ENCODE measurements around the gene CPNE1. TPM values are rescaled to one million over a fixed set of nuclear protein-coding genes. Genes with fewer than 3 reads are reported as not detected.

The CPNE1 gene
- total RNA-seq, 2 experiments from 2014 or later, result 261 to 281 TPM

DNA sequence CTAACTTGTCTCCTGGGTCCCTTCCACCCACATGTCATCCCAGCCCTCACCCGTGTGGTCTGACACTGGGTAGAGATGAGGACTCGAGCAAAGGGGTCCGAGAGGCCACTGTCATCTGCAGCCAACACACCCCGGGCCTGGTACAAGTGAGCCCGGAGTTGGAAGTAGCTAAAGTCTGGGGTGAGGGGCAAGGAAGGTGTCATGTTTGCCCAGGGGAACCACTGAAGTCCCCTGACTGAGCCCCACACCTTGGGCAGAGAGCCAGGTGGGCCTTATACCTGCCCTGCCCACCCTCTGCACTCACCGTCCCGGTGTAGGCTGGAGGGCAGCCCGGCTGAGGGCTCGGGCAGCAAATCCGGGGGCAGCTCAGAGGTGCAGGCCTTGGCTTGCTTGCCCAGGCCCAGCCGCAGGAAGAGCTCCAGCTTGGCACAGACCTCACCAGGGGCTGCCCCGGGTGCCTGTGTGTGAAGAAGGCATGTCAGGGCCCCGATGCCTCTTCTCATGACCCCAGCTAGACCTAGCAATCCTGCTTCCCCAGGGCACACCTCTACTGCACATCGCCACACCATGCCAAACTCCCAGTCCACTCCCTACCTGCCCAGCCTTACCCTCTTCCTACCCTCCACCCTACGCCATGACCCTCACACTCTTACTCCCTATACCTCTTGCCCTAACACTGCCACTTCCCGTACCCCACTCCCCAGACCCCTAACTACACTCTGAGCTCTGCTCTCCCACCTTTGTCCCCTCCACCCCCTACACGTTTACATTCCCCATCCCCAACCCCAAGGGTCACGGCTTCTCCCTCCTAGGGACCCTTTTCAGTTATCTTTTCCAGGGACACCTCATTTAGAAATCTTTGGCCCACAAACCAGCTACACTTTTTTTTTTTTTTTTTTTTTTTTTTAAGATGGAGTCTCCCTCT lies 80.8 kb downstream of the CPNE1 start:
- intact Hi-C loops (cut with micrococcal nuclease), result no loop called here
- no peak overlapping the region for H3K27ac Mint-ChIP-seq

DNA sequence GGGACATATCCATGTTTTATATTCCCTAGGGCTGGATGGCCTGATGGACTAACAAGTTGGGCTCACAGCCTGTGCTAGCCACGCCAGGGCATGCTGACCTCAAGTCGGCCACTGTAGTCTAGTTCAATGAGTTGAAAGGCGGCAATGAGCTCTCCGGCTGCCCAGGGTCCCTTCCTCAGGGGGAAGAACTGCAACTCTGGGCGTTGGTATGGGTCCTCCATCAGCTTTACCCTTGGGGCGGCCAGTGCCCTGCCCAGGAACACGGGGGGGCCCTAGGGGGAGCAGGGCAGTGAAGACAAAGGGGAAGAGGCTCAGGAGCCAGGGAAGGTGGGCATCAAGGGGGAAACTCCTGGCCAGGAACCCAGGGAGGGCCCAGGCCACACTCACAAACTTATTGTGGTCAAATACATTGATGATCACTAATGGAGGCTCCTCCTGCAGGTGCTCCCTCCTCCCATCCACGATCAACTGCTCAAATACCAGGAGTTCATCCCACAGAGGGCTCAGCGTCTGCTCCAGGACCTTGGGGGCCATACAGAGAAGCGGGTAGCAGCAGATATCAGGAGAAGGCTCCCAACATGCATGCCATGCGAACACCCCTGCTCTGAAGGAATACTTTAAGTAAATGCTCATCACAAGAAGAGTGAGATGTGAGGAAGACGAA lies 81.8 kb downstream of the CPNE1 start:
- intact Hi-C loops (cut with micrococcal nuclease), result no loop called here
- no peaks in the 10 kb centered on the region for H3K36me3 Mint-ChIP-seq (ENCODE audit: low read depth)
- no peak overlapping the region for H3K27ac Mint-ChIP-seq
- no peaks in the 10 kb centered on the region for H3K27me3 Mint-ChIP-seq (ENCODE audit: low read depth)
- DNase-seq, result no peak
- H3K4me3 Mint-ChIP-seq, result no peak overlapping the region
- CTCF ChIA-PET, result no interaction called here
- peaks cover 2% of the 10 kb centered on the region for H3K9me3 Mint-ChIP-seq
- H3K4me1 Mint-ChIP-seq (ENCODE audit: low read depth), result no peaks in the 10 kb centered on the region

More for the DNA sequence above, 80.8 kb downstream of the CPNE1 start:
- Mint-ChIP-seq H3K9me3 (peaks cover 2% of the 10 kb centered on the region), H3K4me3 (no peak overlapping the region), H3K27me3 (ENCODE audit: low read depth) (no peaks in the 10 kb centered on the region), H3K4me1 (ENCODE audit: low read depth) (no peaks in the 10 kb centered on the region), H3K36me3 (ENCODE audit: low read depth) (no peaks in the 10 kb centered on the region)
- DNase-seq, result no peak
- CTCF ChIA-PET, result no interaction called here

GRCh38 chr20:35582131-35582530 lies 82.6 kb downstream of the CPNE1 start:
- Mint-ChIP-seq H3K4me1 (ENCODE audit: low read depth) (no peaks in the 10 kb centered on the region), H3K27ac (no peak overlapping the region), H3K9me3 (peaks cover 2% of the 10 kb centered on the region), H3K36me3 (ENCODE audit: low read depth) (no peaks in the 10 kb centered on the region), H3K4me3 (no peak overlapping the region), H3K27me3 (ENCODE audit: low read depth) (no peaks in the 10 kb centered on the region)
- CTCF ChIA-PET, result no interaction called here
- intact Hi-C loops (cut with micrococcal nuclease), result no loop called here
- DNase-seq, result no peak

DNA sequence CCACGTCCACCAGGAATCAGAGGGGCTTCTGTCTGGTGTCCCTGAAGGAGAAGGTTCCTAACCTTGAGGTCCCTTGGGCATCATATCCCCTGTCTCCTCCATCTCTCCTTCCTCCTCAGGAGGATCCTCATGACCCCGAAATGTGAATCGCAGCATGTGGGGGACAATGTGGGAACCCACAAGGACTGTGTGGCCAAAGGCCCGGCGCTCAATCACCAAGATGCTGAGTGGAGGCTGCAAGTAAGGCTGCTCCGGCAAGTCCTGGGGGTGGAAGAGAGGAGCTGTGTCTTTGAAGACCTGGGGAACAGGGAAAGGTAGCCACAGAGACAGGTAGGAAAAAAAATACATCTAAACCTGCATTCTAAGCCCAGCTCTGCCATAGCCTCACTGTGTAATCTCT lies 85.5 kb downstream of the CPNE1 start:
- CTCF ChIA-PET, result interaction anchor here (1.7 kb wide), 1 partner anchor 27 kb away, joined by 3 read pairs; no protein-coding TSS in a partner anchor
- peaks cover 4% of the 10 kb centered on the region for H3K9me3 Mint-ChIP-seq
- H3K27me3 Mint-ChIP-seq (ENCODE audit: low read depth), result peaks cover 2% of the 10 kb centered on the region
- intact Hi-C loops (cut with micrococcal nuclease), result no loop called here
- no peak overlapping the region for H3K4me3 Mint-ChIP-seq
- H3K36me3 Mint-ChIP-seq (ENCODE audit: low read depth), result no peaks in the 10 kb centered on the region
- H3K4me1 Mint-ChIP-seq (ENCODE audit: low read depth), result no peaks in the 10 kb centered on the region
- H3K27ac Mint-ChIP-seq, result no peak overlapping the region
- no peak for DNase-seq

- Mint-ChIP-seq H3K27ac (no peak overlapping the region), H3K4me1 (ENCODE audit: low read depth) (no peaks in the 10 kb centered on the region), H3K9me3 (peaks cover 6% of the 10 kb centered on the region), H3K4me3 (no peak overlapping the region), H3K27me3 (ENCODE audit: low read depth) (peaks cover 2% of the 10 kb centered on the region), H3K36me3 (ENCODE audit: low read depth) (no peaks in the 10 kb centered on the region)
- intact Hi-C loops (cut with micrococcal nuclease), result no loop called here
- CTCF ChIA-PET, result interaction anchor here (0.7 kb wide), 1 partner anchor 52 kb away, joined by 3 read pairs; no protein-coding TSS in a partner anchor
- DNase-seq, result no peak
Observed at GRCh38 chr20:35578469-35578868, 86.2 kb downstream of the CPNE1 start.

- intact Hi-C loops (cut with micrococcal nuclease), result no loop called here
- Mint-ChIP-seq H3K4me1 (ENCODE audit: low read depth) (no peaks in the 10 kb centered on the region), H3K27ac (no peak overlapping the region), H3K4me3 (no peak overlapping the region), H3K9me3 (peaks cover 10% of the 10 kb centered on the region), H3K27me3 (ENCODE audit: low read depth) (peaks cover 2% of the 10 kb centered on the region), H3K36me3 (ENCODE audit: low read depth) (no peaks in the 10 kb centered on the region)
- no peak for DNase-seq
- CTCF ChIA-PET, result no interaction called here
Observed at GRCh38 chr20:35576816-35577215, 87.9 kb downstream of the CPNE1 start.

Other genes starting within 250 kb of the CPNE1 start
- not detected for gene GDF5, start 226.7 kb downstream of the CPNE1 start, total RNA-seq
- 10 to 100 TPM; 43.4 to 46.9 TPM for gene CEP250, start 209.3 kb downstream of the CPNE1 start, total RNA-seq
- gene C20orf173, start 135.2 kb downstream of the CPNE1 start, total RNA-seq, result not detected
- 100 to 1,000 TPM; 107 to 113 TPM for gene ERGIC3, start 122.8 kb downstream of the CPNE1 start, total RNA-seq
- gene SPAG4, start 49.1 kb downstream of the CPNE1 start, total RNA-seq, result 1 to 10 TPM; 2.9 to 3.6 TPM
- gene RBM12, start within 50 bp of the CPNE1 start, total RNA-seq, result 100 to 1,000 TPM; 106 to 110 TPM
- 10 to 100 TPM; 33.6 to 38.1 TPM for gene NFS1, start 34.5 kb upstream of the CPNE1 start, total RNA-seq
- 100 to 1,000 TPM; 120 to 134 TPM for gene ROMO1, start 34.5 kb upstream of the CPNE1 start, total RNA-seq
- 100 to 1,000 TPM; 297 to 304 TPM for gene RBM39, start 77.4 kb upstream of the CPNE1 start, total RNA-seq
- 10 to 100 TPM; 39.8 to 46.0 TPM for gene PHF20, start 107.1 kb upstream of the CPNE1 start, total RNA-seq